Liver (tissue), 9 donors: ENCODE results near the gene ADARB1. TPM values are rescaled to one million over a fixed set of nuclear protein-coding genes. Genes with fewer than 3 reads are reported as not detected.

Source experiments
- DNase-seq: peaks from one replicate; pipeline ENCODE4 v3.0.0-alpha.2; 2017; ENCODE audit warnings: low spot score
- H3K27ac ChIP-seq, 2 donors: one replicate each; pipeline ENCODE4 v1.7.0; 2013; ENCODE audit warnings: inconsistent platforms in 2 of 2, low read length in 2 of 2, control low read depth in 1 of 2, low read depth in 1 of 2, mild to moderate bottlenecking in 1 of 2
- H3K27me3 ChIP-seq, 4 donors: one replicate each; pipeline versions ENCODE4 v1.6.1 to v1.7.0; 2013; ENCODE audit warnings: low read length in 3 of 4, inconsistent platforms in 1 of 4, mild to moderate bottlenecking in 1 of 4, moderate library complexity in 1 of 4; ENCODE audit not compliant: control insufficient read depth in 4 of 4, insufficient read depth in 4 of 4
- H3K36me3 ChIP-seq, 4 donors: one replicate each; pipeline versions ENCODE4 v1.6.1 to v1.7.0; 2013; ENCODE audit warnings: low read length in 3 of 4, mild to moderate bottlenecking in 3 of 4, low read depth in 1 of 4, moderate library complexity in 1 of 4; ENCODE audit not compliant: control insufficient read depth in 4 of 4, insufficient read depth in 3 of 4
- H3K4me1 ChIP-seq, 4 donors: one replicate each; pipeline versions ENCODE4 v1.6.1 to v1.7.0; 2013; ENCODE audit warnings: low read length in 3 of 4, mild to moderate bottlenecking in 3 of 4, moderate library complexity in 1 of 4; ENCODE audit not compliant: control insufficient read depth in 4 of 4, insufficient read depth in 4 of 4
- H3K4me3 ChIP-seq, 3 donors: one replicate each; pipeline versions ENCODE4 v1.6.1 to v1.7.0; 2013; ENCODE audit warnings: low read length in 3 of 3, control low read depth in 1 of 3, low read depth in 1 of 3, mild to moderate bottlenecking in 1 of 3
- H3K9ac ChIP-seq, 2 donors: one replicate each; pipeline ENCODE4 v1.7.0; 2013; ENCODE audit warnings: low read length in 2 of 2, mild to moderate bottlenecking in 2 of 2, moderate library complexity in 2 of 2, control low read depth in 1 of 2, low read depth in 1 of 2
- H3K9me3 ChIP-seq, 4 donors: one replicate each; pipeline versions ENCODE4 v1.6.1 to v1.7.0; 2013; ENCODE audit warnings: low read length in 3 of 4; ENCODE audit not compliant: control insufficient read depth in 4 of 4
- CTCF ChIP-seq: fragments of 150-350 bp; IDR thresholded peaks from 2 replicates; pipeline ENCODE4 v1.5.1; 2017; ENCODE audit warnings: improper control_type of control experiment, low read depth, low read length; ENCODE audit not compliant: missing input control
- EGR1 ChIP-seq, 2 donors: IDR thresholded peaks; 2 replicates each; pipeline ENCODE4 v1.6.1; 2016 to 2018; ENCODE audit warnings: antibody characterized with exemption in 2 of 2, low read depth in 2 of 2
- FOXA1 ChIP-seq: IDR thresholded peaks from 2 replicates; pipeline ENCODE4 v1.6.1; 2016; ENCODE audit warnings: antibody characterized with exemption
- FOXA2 ChIP-seq: IDR thresholded peaks from 2 replicates; pipeline ENCODE4 v1.6.1; 2016; ENCODE audit warnings: antibody characterized with exemption
- HNF4A ChIP-seq, 2 donors: conservative IDR thresholded peaks; 2 replicates each; pipeline ENCODE4 v1.6.1; 2016; ENCODE audit warnings: antibody characterized with exemption in 2 of 2, mild to moderate bottlenecking in 2 of 2
- HNF4G ChIP-seq: IDR thresholded peaks from 2 replicates; pipeline ENCODE4 v1.6.1; 2016; ENCODE audit warnings: antibody characterized with exemption
- NR2F2 ChIP-seq: IDR thresholded peaks from 2 replicates; pipeline ENCODE4 v1.6.1; 2016; ENCODE audit warnings: antibody characterized with exemption
- RAD21 ChIP-seq, 2 donors: IDR thresholded peaks; 2 replicates each; pipeline ENCODE4 v1.6.1; 2016; ENCODE audit warnings: antibody characterized with exemption in 2 of 2, mild to moderate bottlenecking in 2 of 2
- SP1 ChIP-seq: IDR thresholded peaks from 2 replicates; pipeline ENCODE4 v1.6.1; 2018; ENCODE audit warnings: antibody characterized with exemption, mild to moderate bottlenecking
- TAF1 ChIP-seq: conservative IDR thresholded peaks from 2 replicates; pipeline ENCODE4 v1.6.1; 2016; ENCODE audit warnings: antibody characterized with exemption, mild to moderate bottlenecking
- YY1 ChIP-seq: IDR thresholded peaks from 2 replicates; pipeline ENCODE4 v1.6.1; 2016; ENCODE audit warnings: antibody characterized with exemption, mild to moderate bottlenecking
- WGBS: extraction: QIAGEN DNeasy Blood & Tissue Kit; methylation state at CpG from one replicate; pipeline ENCODE4 v1.1.7; 2013; 5-methylcytosine and 5-hydroxymethylcytosine counted together
- polyA plus RNA-seq, 2 donors: library from polyadenylated mRNA; stranded (reverse) in 1 of 2; unstranded in 1 of 2; fragments of 200-250 nt in 1 of 2; fragments of >200 nt in 1 of 2; fragmentation: Nextera tagmentation in 1 of 2; extraction: Ambion mirVana in 1 of 2; gene quantifications; one replicate each; pipeline versions ENCODE4 v1.2.1 to v1.2.3, GENCODE V29; 2013 to 2015
- total RNA-seq, 2 donors: library from RNA; depleted of rRNA; stranded (reverse); fragments of >200 nt; gene quantifications; one replicate each; pipeline ENCODE4 v1.2.3, GENCODE V29; 2014
- TF ChIP-seq, protein P1 (sequence below): IDR thresholded peaks from 2 replicates; pipeline ENCODE4 v1.6.1; 2016; ENCODE audit warnings: antibody characterized with exemption
- TF ChIP-seq, protein P2 (sequence below): IDR thresholded peaks from 2 replicates; pipeline ENCODE4 v1.6.1; 2016; ENCODE audit warnings: antibody characterized with exemption
- TF ChIP-seq, protein P3 (sequence below): IDR thresholded peaks from 2 replicates; pipeline ENCODE4 v1.6.1; 2016; ENCODE audit warnings: antibody characterized with exemption, mild to moderate bottlenecking
- TF ChIP-seq, protein P4 (sequence below): IDR thresholded peaks from 2 replicates; pipeline ENCODE4 v1.6.1; 2016; ENCODE audit warnings: antibody characterized with exemption
- donor health status: healthy.
- donor health status: healthy.
- donor health status: healthy.
- donor health status: healthy.
- donor health status: healthy.

ADARB1 gene
- total and polyA plus RNA-seq, 4 donors, result 1.6 to 7.8 (median 2.9) TPM

GRCh38 chr21:45177039-45177438 is 102.7 kb downstream of the ADARB1 start:
- no peak overlapping the region for H3K9ac ChIP-seq
- H3K4me3 ChIP-seq, result no peak overlapping the region
- TF ChIP-seq, protein P1, sequence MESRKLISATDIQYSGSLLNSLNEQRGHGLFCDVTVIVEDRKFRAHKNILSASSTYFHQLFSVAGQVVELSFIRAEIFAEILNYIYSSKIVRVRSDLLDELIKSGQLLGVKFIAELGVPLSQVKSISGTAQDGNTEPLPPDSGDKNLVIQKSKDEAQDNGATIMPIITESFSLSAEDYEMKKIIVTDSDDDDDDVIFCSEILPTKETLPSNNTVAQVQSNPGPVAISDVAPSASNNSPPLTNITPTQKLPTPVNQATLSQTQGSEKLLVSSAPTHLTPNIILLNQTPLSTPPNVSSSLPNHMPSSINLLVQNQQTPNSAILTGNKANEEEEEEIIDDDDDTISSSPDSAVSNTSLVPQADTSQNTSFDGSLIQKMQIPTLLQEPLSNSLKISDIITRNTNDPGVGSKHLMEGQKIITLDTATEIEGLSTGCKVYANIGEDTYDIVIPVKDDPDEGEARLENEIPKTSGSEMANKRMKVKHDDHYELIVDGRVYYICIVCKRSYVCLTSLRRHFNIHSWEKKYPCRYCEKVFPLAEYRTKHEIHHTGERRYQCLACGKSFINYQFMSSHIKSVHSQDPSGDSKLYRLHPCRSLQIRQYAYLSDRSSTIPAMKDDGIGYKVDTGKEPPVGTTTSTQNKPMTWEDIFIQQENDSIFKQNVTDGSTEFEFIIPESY, result no peak
- TF ChIP-seq, protein P2, sequence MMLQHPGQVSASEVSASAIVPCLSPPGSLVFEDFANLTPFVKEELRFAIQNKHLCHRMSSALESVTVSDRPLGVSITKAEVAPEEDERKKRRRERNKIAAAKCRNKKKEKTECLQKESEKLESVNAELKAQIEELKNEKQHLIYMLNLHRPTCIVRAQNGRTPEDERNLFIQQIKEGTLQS, result no peak
- TF ChIP-seq YY1 (no peak), SP1 (no peak), HNF4G (no peak), NR2F2 (no peak), CTCF (no peak), EGR1 (IDR thresholded peaks at IDR 0.05; ENCODE audit: low read depth in 2 of 2) (no peak), RAD21 (IDR thresholded peaks at IDR 0.05) (no peak), FOXA1 (no peak), TAF1 (no peak)
- TF ChIP-seq, protein P3, sequence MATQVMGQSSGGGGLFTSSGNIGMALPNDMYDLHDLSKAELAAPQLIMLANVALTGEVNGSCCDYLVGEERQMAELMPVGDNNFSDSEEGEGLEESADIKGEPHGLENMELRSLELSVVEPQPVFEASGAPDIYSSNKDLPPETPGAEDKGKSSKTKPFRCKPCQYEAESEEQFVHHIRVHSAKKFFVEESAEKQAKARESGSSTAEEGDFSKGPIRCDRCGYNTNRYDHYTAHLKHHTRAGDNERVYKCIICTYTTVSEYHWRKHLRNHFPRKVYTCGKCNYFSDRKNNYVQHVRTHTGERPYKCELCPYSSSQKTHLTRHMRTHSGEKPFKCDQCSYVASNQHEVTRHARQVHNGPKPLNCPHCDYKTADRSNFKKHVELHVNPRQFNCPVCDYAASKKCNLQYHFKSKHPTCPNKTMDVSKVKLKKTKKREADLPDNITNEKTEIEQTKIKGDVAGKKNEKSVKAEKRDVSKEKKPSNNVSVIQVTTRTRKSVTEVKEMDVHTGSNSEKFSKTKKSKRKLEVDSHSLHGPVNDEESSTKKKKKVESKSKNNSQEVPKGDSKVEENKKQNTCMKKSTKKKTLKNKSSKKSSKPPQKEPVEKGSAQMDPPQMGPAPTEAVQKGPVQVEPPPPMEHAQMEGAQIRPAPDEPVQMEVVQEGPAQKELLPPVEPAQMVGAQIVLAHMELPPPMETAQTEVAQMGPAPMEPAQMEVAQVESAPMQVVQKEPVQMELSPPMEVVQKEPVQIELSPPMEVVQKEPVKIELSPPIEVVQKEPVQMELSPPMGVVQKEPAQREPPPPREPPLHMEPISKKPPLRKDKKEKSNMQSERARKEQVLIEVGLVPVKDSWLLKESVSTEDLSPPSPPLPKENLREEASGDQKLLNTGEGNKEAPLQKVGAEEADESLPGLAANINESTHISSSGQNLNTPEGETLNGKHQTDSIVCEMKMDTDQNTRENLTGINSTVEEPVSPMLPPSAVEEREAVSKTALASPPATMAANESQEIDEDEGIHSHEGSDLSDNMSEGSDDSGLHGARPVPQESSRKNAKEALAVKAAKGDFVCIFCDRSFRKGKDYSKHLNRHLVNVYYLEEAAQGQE, result no peak
- TF ChIP-seq, protein P4, sequence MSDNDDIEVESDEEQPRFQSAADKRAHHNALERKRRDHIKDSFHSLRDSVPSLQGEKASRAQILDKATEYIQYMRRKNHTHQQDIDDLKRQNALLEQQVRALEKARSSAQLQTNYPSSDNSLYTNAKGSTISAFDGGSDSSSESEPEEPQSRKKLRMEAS, result no peak
- no peaks in the 10 kb centered on the region for H3K9me3 ChIP-seq
- no peaks in the 10 kb centered on the region for H3K4me1 ChIP-seq
- 97% methylated on average over 6 of the region's 6 CpGs for WGBS
- peaks cover 0 to 3% (median 2%) of the 10 kb centered on the region in 4 donors for H3K36me3 ChIP-seq
- DNase-seq, result no peak
- no peak overlapping the region for H3K27ac ChIP-seq
- no peaks in the 10 kb centered on the region for H3K27me3 ChIP-seq

DNA sequence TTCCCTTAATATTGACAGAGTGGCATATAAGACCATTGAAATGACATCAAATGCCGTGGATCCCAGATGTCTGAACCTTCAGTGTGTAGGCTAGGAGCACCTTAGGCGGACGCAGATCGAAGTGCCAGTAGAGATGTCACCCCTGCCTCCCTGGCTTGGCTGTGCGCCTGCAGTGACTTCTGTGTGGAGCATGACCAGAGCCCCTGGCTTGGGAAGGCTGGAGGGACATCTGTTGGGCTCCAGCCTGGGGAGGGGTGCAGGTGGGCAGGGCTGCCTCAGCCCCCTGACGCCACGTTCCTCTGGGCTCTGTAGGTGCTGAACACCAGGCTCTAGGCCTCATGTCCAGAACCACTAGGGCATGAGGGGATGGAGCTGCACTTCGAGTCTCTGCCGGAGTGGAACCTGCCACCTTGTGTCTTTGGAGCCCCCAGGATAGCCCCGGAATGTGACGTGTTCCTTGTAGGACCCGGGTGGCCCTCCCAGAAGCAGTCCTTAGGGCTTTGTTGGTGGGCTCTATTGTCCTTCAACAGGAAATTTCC is 103.8 kb downstream of the ADARB1 start:
- Histone ChIP-seq H3K4me1 (no peaks in the 10 kb centered on the region), H3K4me3 (no peak overlapping the region), H3K9ac (no peak overlapping the region), H3K36me3 (peaks cover 0 to 3% (median 2%) of the 10 kb centered on the region in 4 donors), H3K9me3 (no peaks in the 10 kb centered on the region), H3K27me3 (no peaks in the 10 kb centered on the region), H3K27ac (no peak overlapping the region)
- WGBS, result 98% methylated on average over 12 of the region's 12 CpGs
- DNase-seq, result no peak
- TF ChIP-seq YY1 (no peak), FOXA2 (no peak), NR2F2 (no peak), HNF4A (conservative IDR thresholded peaks at IDR 0.05) (no peak), HNF4G (no peak), RAD21 (IDR thresholded peaks at IDR 0.05) (no peak), SP1 (no peak)
- TF ChIP-seq, protein P1, result no peak
- TF ChIP-seq, protein P4, result no peak
- TF ChIP-seq, protein P2, result no peak
- TF ChIP-seq, protein P3, result no peak
